ENCODE data around the gene SLC7A4.

The SLC7A4 gene

GRCh38 chr22:20983081-20983771, 49.1 kb downstream of the SLC7A4 start:
- DNase-seq: no peak

DNA sequence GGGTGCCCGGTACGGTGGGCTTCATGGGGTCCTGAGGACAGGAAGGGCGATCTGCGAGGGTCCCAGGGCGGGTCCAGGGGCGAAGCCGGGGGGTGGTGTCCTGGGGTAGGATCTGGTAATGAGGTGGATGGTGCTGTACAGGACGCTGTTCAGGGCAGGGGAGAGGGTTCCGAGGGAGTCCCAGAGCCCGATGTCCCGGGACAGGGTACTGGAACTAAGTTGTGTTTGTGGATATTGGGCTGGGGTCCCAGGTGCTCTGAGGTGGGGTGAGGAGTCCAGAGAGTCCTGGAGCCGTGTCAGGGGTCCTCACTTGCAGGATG, 49.8 kb downstream of the SLC7A4 start:
- DNase-seq: no peak

GRCh38 chr22:20981787-20982562, 50.4 kb downstream of the SLC7A4 start, which contains the start of gene LZTR1:
LZTR1 (plus strand) TSS chr22:20982297; CDS start chr22:20982372, 75 bp downstream.
- no peak for DNase-seq

- DNase-seq: no peak
Observed at GRCh38 chr22:20980938-20981722, 51.2 kb downstream of the SLC7A4 start.

DNA sequence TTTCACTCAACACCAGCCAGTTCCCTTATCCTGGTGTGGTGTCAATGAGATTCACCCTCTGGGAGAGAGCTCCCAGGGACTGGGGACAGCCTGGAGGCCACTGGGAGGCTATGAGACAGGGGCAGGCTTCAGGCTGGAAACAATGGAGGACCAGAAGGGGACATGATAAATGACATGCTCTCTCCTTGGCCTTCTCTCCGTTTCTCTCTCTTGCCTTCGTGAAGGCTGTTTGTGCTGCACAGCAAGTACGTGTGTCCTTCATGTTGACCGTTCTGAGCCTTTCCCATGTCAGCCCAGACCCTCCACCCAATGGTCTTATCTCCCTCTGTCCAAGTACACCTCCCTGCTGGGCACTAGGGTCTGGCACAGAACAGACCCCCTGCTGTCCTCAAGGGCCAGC, 51.8 kb downstream of the SLC7A4 start:
- no peak for DNase-seq

DNA sequence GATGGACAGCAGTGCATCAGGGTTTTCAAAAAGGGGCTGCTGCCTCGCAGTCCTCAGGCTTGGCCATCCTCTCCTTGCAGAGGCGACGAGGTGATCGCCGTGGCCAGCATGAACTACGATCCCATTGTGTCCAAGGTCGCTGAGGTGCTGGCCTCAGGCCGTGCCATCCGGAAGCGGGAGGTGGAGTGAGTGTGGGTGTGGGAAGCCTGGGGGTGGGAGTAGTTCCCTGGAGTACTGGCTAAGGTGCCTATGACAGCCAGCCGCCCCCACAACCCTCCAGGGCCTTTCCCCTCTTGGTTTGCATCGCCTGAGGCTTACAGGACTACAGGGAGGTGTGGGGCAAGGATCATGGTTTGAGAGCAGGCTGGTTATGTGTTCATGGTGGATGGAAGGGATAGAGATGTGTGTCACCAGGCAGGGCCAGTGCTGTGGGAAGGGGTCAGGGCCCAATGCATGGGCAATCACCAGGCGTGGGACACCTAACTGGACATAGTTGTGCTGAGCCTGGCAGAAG, 52.4 kb downstream of the SLC7A4 start:
- DNase-seq: no peak

GRCh38 chr22:20979243-20979809, 53.0 kb downstream of the SLC7A4 start:
- DNase-seq: no peak

All from DMS79 (cell line).